ENCODE measurements around the gene DMAC2.

DMAC2 gene

DNA sequence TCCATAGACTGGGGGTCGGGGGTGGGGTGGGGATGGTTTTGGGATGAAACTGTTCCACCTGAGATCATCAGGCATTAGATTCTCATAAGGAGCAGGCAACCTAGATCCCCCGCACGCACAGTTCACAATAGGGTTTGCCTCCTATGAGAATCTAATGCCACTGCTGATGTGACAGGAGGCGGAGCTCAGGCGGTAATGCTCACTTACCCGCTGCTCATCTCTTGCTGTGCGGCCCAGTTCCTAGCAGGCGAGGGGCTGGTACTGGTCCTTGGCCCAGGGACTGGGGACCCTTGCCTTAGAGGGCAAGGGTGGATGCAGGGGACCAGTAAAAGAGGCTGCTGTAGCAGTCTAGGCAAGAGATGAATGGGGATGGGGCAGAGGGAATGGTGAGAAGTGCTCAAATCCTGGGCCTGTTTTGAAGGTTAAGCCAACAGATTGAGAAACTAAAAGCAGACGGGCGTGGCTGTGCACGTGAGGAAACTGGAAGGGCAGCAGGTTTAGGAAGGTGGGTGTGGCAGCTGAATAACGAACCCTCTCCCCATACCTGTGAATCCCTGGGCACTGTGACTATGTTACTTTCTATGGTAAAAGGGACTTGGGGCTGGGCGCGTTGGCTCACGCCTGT lies 1.7 kb upstream of the DMAC2 start:
- Histone ChIP-seq H4K12ac (ENCODE audit: low read depth, low read length) (no peak overlapping the region), H3K18ac (ENCODE audit: low read length) (no peak overlapping the region), H3K14ac (ENCODE audit: low read length) (no peak overlapping the region), H3K79me2 (ENCODE audit: control insufficient read depth, insufficient read depth, low read length, poor library complexity) (no peaks in the 10 kb centered on the region), H3K4me1 (ENCODE audit: control insufficient read depth in 1 of 2, insufficient read depth in 2 of 2, low read length in 2 of 2) (no peaks in the 10 kb centered on the region), H3K4me3 (ENCODE audit: low read depth, low read length) (no peak overlapping the region), H3K27ac (ENCODE audit: low read depth, low read length) (no peak overlapping the region), H2BK5ac (ENCODE audit: low read depth, low read length, poor library complexity) (no peak overlapping the region), H3K4me2 (ENCODE audit: low read length) (no peak overlapping the region), H4K91ac (ENCODE audit: low read depth, low read length) (no peak overlapping the region), H3K23ac (ENCODE audit: low read length) (no peak overlapping the region), H3K4ac (ENCODE audit: low read depth, low read length) (no peak overlapping the region), H3K36me3 (ENCODE audit: control insufficient read depth in 1 of 2, insufficient read depth in 2 of 2, low read length in 2 of 2) (peaks cover 4 to 6% of the 10 kb centered on the region in 2 experiments), H2BK12ac (ENCODE audit: low read length) (no peak overlapping the region), H2AFZ (ENCODE audit: insufficient read depth, low read length, poor library complexity) (no peak overlapping the region), H3K79me1 (ENCODE audit: low read length) (peaks cover 2% of the 10 kb centered on the region), H3K9ac (ENCODE audit: low read length) (no peak overlapping the region), H3K27me3 (ENCODE audit: insufficient read depth, low read length) (no peaks in the 10 kb centered on the region), H3K9me3 (ENCODE audit: insufficient read depth, low read depth, low read length) (peaks cover 5% of the 10 kb centered on the region), H4K8ac (ENCODE audit: low read depth, low read length) (no peak overlapping the region), H2BK120ac (ENCODE audit: insufficient read depth, low read length, poor library complexity) (no peak overlapping the region), H2AK5ac (ENCODE audit: low read length) (no peak overlapping the region)
- no peak for DNase-seq
- WGBS (ENCODE audit: extremely low coverage, insufficient coverage, insufficient read length) = no CpG with 5 or more reads among the region's 15 CpGs

- no peaks in the 10 kb centered on the region for H3K4me1 ChIP-seq (ENCODE audit: control insufficient read depth in 1 of 2, insufficient read depth in 2 of 2, low read length in 2 of 2)
- no peak overlapping the region for H3K23ac ChIP-seq (ENCODE audit: low read length)
- H3K9ac ChIP-seq (ENCODE audit: low read length) = no peak overlapping the region
- H3K36me3 ChIP-seq (ENCODE audit: control insufficient read depth in 1 of 2, insufficient read depth in 2 of 2, low read length in 2 of 2) = peaks cover 14 to 16% of the 10 kb centered on the region in 2 experiments
- no peak overlapping the region for H2AK5ac ChIP-seq (ENCODE audit: low read length)
- no peak overlapping the region for H3K4me3 ChIP-seq (ENCODE audit: low read depth, low read length)
- no peak overlapping the region for H4K8ac ChIP-seq (ENCODE audit: low read depth, low read length)
- peaks cover 2% of the 10 kb centered on the region for H3K79me1 ChIP-seq (ENCODE audit: low read length)
- H3K14ac ChIP-seq (ENCODE audit: low read length) = no peak overlapping the region
- no peaks in the 10 kb centered on the region for H3K79me2 ChIP-seq (ENCODE audit: control insufficient read depth, insufficient read depth, low read length, poor library complexity)
- no peak overlapping the region for H2BK120ac ChIP-seq (ENCODE audit: insufficient read depth, low read length, poor library complexity)
- no peak overlapping the region for H2AFZ ChIP-seq (ENCODE audit: insufficient read depth, low read length, poor library complexity)
- no CpG with 5 or more reads among the region's 7 CpGs for WGBS (ENCODE audit: extremely low coverage, insufficient coverage, insufficient read length)
- H3K4ac ChIP-seq (ENCODE audit: low read depth, low read length) = no peak overlapping the region
- H4K91ac ChIP-seq (ENCODE audit: low read depth, low read length) = no peak overlapping the region
- no peak overlapping the region for H4K12ac ChIP-seq (ENCODE audit: low read depth, low read length)
- DNase-seq = no peak
- H3K18ac ChIP-seq (ENCODE audit: low read length) = no peak overlapping the region
- H2BK5ac ChIP-seq (ENCODE audit: low read depth, low read length, poor library complexity) = no peak overlapping the region
- H3K4me2 ChIP-seq (ENCODE audit: low read length) = no peak overlapping the region
- H3K27ac ChIP-seq (ENCODE audit: low read depth, low read length) = no peak overlapping the region
- no peak overlapping the region for H2BK12ac ChIP-seq (ENCODE audit: low read length)
- no peaks in the 10 kb centered on the region for H3K27me3 ChIP-seq (ENCODE audit: insufficient read depth, low read length)
- H3K9me3 ChIP-seq (ENCODE audit: insufficient read depth, low read depth, low read length) = no peaks in the 10 kb centered on the region
Measured at GRCh38 chr19:41437944-41438574, 1.7 kb downstream of the DMAC2 start.

- Histone ChIP-seq H2BK12ac (ENCODE audit: low read length) (no peak overlapping the region), H4K12ac (ENCODE audit: low read depth, low read length) (no peak overlapping the region), H3K18ac (ENCODE audit: low read length) (no peak overlapping the region), H2BK120ac (ENCODE audit: insufficient read depth, low read length, poor library complexity) (no peak overlapping the region), H4K8ac (ENCODE audit: low read depth, low read length) (no peak overlapping the region), H4K91ac (ENCODE audit: low read depth, low read length) (no peak overlapping the region), H3K27ac (ENCODE audit: low read depth, low read length) (no peak overlapping the region), H3K23ac (ENCODE audit: low read length) (no peak overlapping the region), H3K9ac (ENCODE audit: low read length) (no peak overlapping the region), H3K79me2 (ENCODE audit: control insufficient read depth, insufficient read depth, low read length, poor library complexity) (no peaks in the 10 kb centered on the region), H3K27me3 (ENCODE audit: insufficient read depth, low read length) (no peaks in the 10 kb centered on the region), H3K36me3 (ENCODE audit: control insufficient read depth in 1 of 2, insufficient read depth in 2 of 2, low read length in 2 of 2) (peaks cover 28% of the 10 kb centered on the region in 2 experiments), H3K4ac (ENCODE audit: low read depth, low read length) (no peak overlapping the region), H2AK5ac (ENCODE audit: low read length) (no peak overlapping the region), H2BK5ac (ENCODE audit: low read depth, low read length, poor library complexity) (no peak overlapping the region), H3K4me2 (ENCODE audit: low read length) (no peak overlapping the region), H3K9me3 (ENCODE audit: insufficient read depth, low read depth, low read length) (peaks cover 4% of the 10 kb centered on the region), H3K79me1 (ENCODE audit: low read length) (peaks cover 2% of the 10 kb centered on the region), H3K14ac (ENCODE audit: low read length) (no peak overlapping the region), H3K4me3 (ENCODE audit: low read depth, low read length) (no peak overlapping the region), H3K4me1 (ENCODE audit: control insufficient read depth in 1 of 2, insufficient read depth in 2 of 2, low read length in 2 of 2) (no peaks in the 10 kb centered on the region), H2AFZ (ENCODE audit: insufficient read depth, low read length, poor library complexity) (no peak overlapping the region)
- DNase-seq = no peak
Measured at GRCh38 chr19:41436674-41436951, 3.1 kb downstream of the DMAC2 start.

GRCh38 chr19:41435936-41436673 lies 3.6 kb downstream of the DMAC2 start:
- Histone ChIP-seq H3K79me2 (ENCODE audit: control insufficient read depth, insufficient read depth, low read length, poor library complexity) (no peaks in the 10 kb centered on the region), H3K9ac (ENCODE audit: low read length) (no peak overlapping the region), H4K8ac (ENCODE audit: low read depth, low read length) (no peak overlapping the region), H2BK120ac (ENCODE audit: insufficient read depth, low read length, poor library complexity) (no peak overlapping the region), H3K14ac (ENCODE audit: low read length) (no peak overlapping the region), H3K4me3 (ENCODE audit: low read depth, low read length) (no peak overlapping the region), H3K27me3 (ENCODE audit: insufficient read depth, low read length) (no peaks in the 10 kb centered on the region), H3K4ac (ENCODE audit: low read depth, low read length) (no peak overlapping the region), H3K36me3 (ENCODE audit: control insufficient read depth in 1 of 2, insufficient read depth in 2 of 2, low read length in 2 of 2) (peaks cover 32% of the 10 kb centered on the region in 2 experiments), H3K4me2 (ENCODE audit: low read length) (no peak overlapping the region), H4K91ac (ENCODE audit: low read depth, low read length) (no peak overlapping the region), H3K79me1 (ENCODE audit: low read length) (peaks cover 2% of the 10 kb centered on the region), H2BK5ac (ENCODE audit: low read depth, low read length, poor library complexity) (no peak overlapping the region), H3K9me3 (ENCODE audit: insufficient read depth, low read depth, low read length) (peaks cover 4% of the 10 kb centered on the region), H3K27ac (ENCODE audit: low read depth, low read length) (no peak overlapping the region), H4K12ac (ENCODE audit: low read depth, low read length) (no peak overlapping the region), H2BK12ac (ENCODE audit: low read length) (no peak overlapping the region), H2AK5ac (ENCODE audit: low read length) (no peak overlapping the region), H2AFZ (ENCODE audit: insufficient read depth, low read length, poor library complexity) (no peak overlapping the region), H3K23ac (ENCODE audit: low read length) (no peak overlapping the region), H3K4me1 (ENCODE audit: control insufficient read depth in 1 of 2, insufficient read depth in 2 of 2, low read length in 2 of 2) (no peaks in the 10 kb centered on the region), H3K18ac (ENCODE audit: low read length) (no peak overlapping the region)
- DNase-seq = no peak
- no CpG with 5 or more reads among the region's 19 CpGs for WGBS (ENCODE audit: extremely low coverage, insufficient coverage, insufficient read length)

Measured in trophoblast cell (in vitro differentiated cells and primary cell).